Testis (tissue), 3 donors: ENCODE data around the gene CDKN1A. TPM values are rescaled to one million over a fixed set of nuclear protein-coding genes. Genes with fewer than 3 reads are reported as not detected.

Experiments
- DNase-seq: peaks from one replicate; pipeline ENCODE4 v3.0.0-alpha.2; 2019
- H3K27ac ChIP-seq, 2 donors: fragments of 200-600 bp; sonication (generic); one replicate each; pipeline ENCODE4 v1.5.1; 2019
- H3K27me3 ChIP-seq: fragments of 200-600 bp; sonication (generic); one replicate; pipeline ENCODE4 v1.5.1; 2019
- H3K36me3 ChIP-seq: fragments of 200-600 bp; sonication (generic); one replicate; pipeline ENCODE4 v1.5.1; 2017; ENCODE audit warnings: low read depth; ENCODE audit errors: missing control alignments
- H3K4me1 ChIP-seq: fragments of 200-600 bp; sonication (generic); one replicate; pipeline ENCODE4 v1.5.1; 2019
- H3K4me3 ChIP-seq, 2 donors: fragments of 200-600 bp; sonication (generic); one replicate each; pipeline ENCODE4 v1.5.1; 2017 to 2019
- H3K9me3 ChIP-seq: fragments of 200-600 bp; sonication (generic); one replicate; pipeline ENCODE4 v1.5.1; 2017
- CTCF ChIP-seq, 3 experiments: fragments of 450-650 bp in 2 of 3; fragments of 200-600 bp in 1 of 3; sonication (generic) in 1 of 3; IDR thresholded peaks; one replicate each; pipeline ENCODE4 v1.5.1; 2016 to 2019; ENCODE audit warnings: antibody characterized with exemption in 3 of 3, mild to moderate bottlenecking in 2 of 3, moderate library complexity in 1 of 3
- POLR2A ChIP-seq: fragments of 450-650 bp; IDR thresholded peaks from one replicate; pipeline ENCODE4 v1.6.1; 2017; ENCODE audit warnings: antibody characterized with exemption, mild to moderate bottlenecking, moderate library complexity
- WGBS, 2 donors: methylation state at CpG; one replicate each; pipeline ENCODE4 v1.1.5; 2018; 5-methylcytosine and 5-hydroxymethylcytosine counted together
- intact Hi-C: fragments of 100-400 bp; cut with DNase I; formaldehyde crosslinking; loops from one replicate; pipeline ENCODE4 v1.15.1; 2023; ENCODE audit warnings: low total_unique reads
- polyA plus RNA-seq: library from polyadenylated mRNA; stranded (reverse); fragments of 350-450 nt; fragmentation: Illumina TruSeq; extraction: RNeasy Lipid Tissue Mini Kit (QIAGEN cat#74804); gene quantifications from one replicate; pipeline ENCODE4 v1.2.3, GENCODE V29; 2014; ENCODE audit warnings: low read depth, low replicate concordance; ENCODE audit not compliant: insufficient read depth
- total RNA-seq, 2 donors: library from RNA; depleted of rRNA; stranded (reverse); fragments of >200 nt; gene quantifications; one replicate each; pipeline ENCODE4 v1.2.3, GENCODE V29; 2016

The CDKN1A gene
- total and polyA plus RNA-seq, 3 donors from 2014 or later, result 64.2 to 154 (median 154) TPM

GRCh38 chr6:36657942-36658544 lies 20.5 kb upstream of the CDKN1A start:
- TF ChIP-seq CTCF (IDR thresholded peaks at IDR 0.05), result no peak
- no peak for TF ChIP-seq POLR2A
- no peaks in the 10 kb centered on the region for H3K27me3 ChIP-seq
- intact Hi-C loops, result no loop called here
- 70 to 100% methylated on average over 1 of the region's 1 CpG for WGBS, 2 donors
- H3K36me3 ChIP-seq, result no peaks in the 10 kb centered on the region
- no peak overlapping the region for H3K27ac ChIP-seq
- no peaks in the 10 kb centered on the region for H3K9me3 ChIP-seq
- no peak overlapping the region for H3K4me3 ChIP-seq
- DNase-seq, result no peak
- H3K4me1 ChIP-seq, result peaks cover 5% of the 10 kb centered on the region

DNA sequence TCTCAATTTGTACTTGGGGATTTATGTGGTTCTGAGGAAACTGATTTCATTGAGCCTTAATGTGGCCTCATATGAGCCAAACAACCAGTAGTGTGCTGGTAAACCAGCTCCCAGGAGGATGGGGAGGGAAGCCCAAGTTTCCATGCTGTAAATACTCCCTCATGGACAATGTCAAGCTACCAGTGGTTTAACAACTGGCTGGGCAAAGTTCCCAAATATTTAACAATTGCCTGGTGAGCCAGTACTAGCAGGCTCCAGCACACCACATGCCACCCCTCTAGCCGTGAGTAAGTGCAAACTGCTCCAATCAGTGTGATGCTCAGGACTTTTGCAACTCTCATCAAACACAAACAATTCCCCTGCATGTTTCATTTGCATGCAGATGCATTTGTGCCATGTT lies 19.2 kb upstream of the CDKN1A start:
- no peak overlapping the region for H3K27ac ChIP-seq

DNA sequence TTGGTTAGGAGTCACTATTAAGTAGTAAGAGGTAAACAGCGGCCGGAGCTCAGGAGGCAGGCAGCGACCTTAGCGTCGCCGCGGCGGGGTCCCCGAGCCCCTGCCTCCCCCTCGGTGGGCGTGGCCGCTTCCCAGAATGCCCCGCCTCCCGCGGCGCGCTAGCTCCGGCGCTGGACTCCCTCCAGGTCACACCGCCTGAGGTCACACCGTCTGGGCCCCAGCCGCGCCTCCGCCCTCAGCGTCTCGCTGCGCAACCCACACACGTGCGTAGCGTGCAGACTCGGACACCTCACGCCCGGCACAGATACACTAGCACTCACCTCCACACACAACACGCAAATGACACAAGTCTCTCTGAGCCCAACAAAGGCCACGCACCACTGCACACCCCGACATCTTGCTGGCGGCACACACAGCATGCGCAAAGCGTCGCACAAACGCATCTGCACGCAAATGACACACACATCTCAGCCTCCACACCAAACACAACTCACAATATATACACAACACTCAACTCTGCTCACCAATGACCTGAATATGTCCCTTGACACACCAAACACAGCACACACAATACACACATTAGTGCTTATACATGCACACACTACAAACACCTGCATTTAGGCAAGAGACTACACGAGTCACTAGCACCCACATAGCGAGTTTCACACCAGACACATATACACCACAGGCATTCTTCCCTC lies 17.6 kb upstream of the CDKN1A start:
- no peaks in the 10 kb centered on the region for H3K36me3 ChIP-seq
- H3K27ac ChIP-seq, result peak overlapping the region in 1 of 2 donors; percentile 13
- H3K4me1 ChIP-seq, result peaks cover 5% of the 10 kb centered on the region
- no peaks in the 10 kb centered on the region for H3K9me3 ChIP-seq
- peak; percentile 80 for DNase-seq
- H3K27me3 ChIP-seq, result no peaks in the 10 kb centered on the region
- no peak for TF ChIP-seq POLR2A
- no peak for TF ChIP-seq CTCF (IDR thresholded peaks at IDR 0.05)
- 22 to 24% methylated on average over 44 of the region's 44 CpGs for WGBS, 2 donors
- intact Hi-C loops, result no loop called here
- H3K4me3 ChIP-seq, result peak overlapping the region; percentile 41 to 43

More for the DNA sequence above, 19.2 kb upstream of the CDKN1A start:
- no peak overlapping the region for H3K4me3 ChIP-seq
- no peaks in the 10 kb centered on the region for H3K36me3 ChIP-seq
- H3K4me1 ChIP-seq, result peaks cover 5% of the 10 kb centered on the region
- no peak for TF ChIP-seq CTCF (IDR thresholded peaks at IDR 0.05)
- TF ChIP-seq POLR2A, result no peak
- H3K27me3 ChIP-seq, result no peaks in the 10 kb centered on the region
- H3K9me3 ChIP-seq, result no peaks in the 10 kb centered on the region
- intact Hi-C loops, result no loop called here
- DNase-seq, result no peak
- WGBS, 2 donors, result 57 to 87% methylated on average over 1 of the region's 1 CpG

GRCh38 chr6:36662380-36662779 lies 16.1 kb upstream of the CDKN1A start:
- no peak for DNase-seq
- Histone ChIP-seq H3K9me3 (no peaks in the 10 kb centered on the region), H3K4me3 (no peak overlapping the region), H3K4me1 (peaks cover 19% of the 10 kb centered on the region), H3K36me3 (no peaks in the 10 kb centered on the region), H3K27ac (no peak overlapping the region), H3K27me3 (no peaks in the 10 kb centered on the region)
- TF ChIP-seq POLR2A, result no peak
- TF ChIP-seq CTCF (IDR thresholded peaks at IDR 0.05), result no peak
- WGBS, 2 donors, result 56 to 87% methylated on average over 5 of the region's 5 CpGs
- intact Hi-C loops, result no loop called here
